ENCODE measurements around the gene PAN2.
"Not testable (repeated sequence)": the region's sequence is repeated elsewhere in the genome, so short reads cannot be mapped to it uniquely, and the experiment has no call there.

Gene PAN2

DNA sequence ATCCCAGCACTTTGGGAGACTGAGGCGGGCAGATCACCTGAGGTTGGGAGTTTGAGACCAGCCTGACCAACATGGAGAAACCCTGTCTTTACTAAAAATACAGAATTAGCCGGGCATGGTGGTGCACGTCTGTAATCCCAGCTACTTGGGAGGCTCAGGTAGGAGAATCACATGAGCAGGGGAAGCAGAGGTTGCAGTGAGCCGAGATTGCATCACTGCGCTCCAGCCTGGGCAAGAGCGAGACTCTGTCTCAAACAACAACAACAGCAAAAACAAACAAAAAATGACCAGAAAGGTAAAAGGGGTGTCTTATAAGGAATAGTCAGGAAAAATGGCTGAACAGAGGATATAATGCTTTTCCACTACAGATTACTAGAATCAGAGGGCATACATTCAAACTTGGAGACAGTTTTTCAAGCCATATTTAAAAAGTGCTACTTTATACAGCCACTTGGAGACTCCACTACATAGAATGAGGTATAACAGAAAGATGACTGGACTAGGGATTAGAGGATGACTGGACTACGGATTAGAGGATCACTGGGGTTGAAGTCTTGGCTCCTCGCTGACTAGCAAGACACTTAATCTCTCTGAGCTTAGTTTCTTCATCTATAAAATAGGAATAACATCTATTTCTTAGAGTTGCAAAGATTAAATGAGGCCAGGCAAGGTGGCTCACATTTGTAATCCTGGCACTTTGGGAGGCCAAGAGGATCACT lies 28.8 kb downstream of the PAN2 start:
- no peak for DNase-seq

DNA sequence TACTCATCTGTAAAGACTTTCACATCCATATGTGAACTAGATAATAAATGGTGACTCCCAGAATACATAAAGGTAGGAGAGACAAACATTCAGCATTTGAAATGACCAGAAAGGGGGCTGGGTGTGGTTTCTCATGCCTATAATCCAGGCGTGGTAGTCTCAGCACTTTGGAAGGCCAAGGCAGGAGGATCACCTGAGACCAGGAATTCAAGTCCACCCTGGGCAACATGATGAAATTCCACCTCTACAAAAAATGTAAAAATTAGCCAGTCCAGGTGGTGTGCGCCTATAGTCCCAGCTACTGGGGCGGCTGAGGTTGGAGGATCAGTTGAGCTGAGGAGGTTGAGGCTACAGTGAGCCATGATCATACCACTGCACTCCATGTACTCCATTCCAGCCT lies 29.5 kb downstream of the PAN2 start:
- DNase-seq = no peak

GRCh38 chr12:56300644-56301464 lies 32.9 kb downstream of the PAN2 start:
- DNase-seq = no peak

DNA sequence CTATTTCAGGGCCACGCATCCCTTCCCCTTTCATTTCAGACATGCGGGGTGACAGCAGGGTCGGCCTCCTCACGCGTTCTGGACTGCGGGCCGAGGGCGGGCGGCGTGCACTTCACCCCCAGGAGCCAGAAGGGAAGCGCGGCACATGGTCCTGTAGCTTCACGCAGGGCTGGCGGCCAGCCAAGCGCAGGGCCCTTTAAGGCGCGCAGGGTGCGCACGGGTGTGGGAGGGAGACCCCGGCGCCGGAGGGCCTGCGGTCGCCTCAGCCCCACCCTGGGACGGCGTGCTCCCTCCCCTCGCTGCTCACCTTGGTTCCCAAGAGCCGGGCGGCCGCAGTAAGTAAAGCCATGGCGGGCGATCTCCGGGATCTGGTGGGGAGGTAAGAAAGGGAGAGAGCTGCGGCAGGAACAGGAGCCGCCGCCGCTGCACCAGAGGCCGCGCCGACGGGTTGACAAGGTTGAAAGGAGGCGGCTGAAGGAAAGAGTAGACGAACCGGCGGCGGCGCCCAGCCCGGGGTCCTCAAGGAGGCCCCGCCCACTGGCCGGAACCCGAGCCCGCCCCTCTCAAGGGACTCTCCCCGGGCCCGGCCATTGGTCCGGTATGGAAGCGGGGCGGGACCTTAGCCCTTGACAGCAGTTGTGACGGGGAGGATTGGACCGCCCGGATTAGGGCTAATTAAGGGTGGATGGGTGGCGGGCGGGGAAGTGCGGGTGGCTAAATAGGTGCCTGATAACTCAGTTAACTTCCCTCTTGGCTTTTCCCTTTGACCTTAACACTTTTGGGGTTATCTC lies 33.8 kb downstream of the PAN2 start, which contains the start of gene CS:
Gene CS, minus strand, starts transcription at position 478 of the 791 bp plus-strand sequence. Its CDS starts 129 bp downstream, at position 349.
- DNase-seq = peak; percentile 91 to 99 (median 97)

DNA sequence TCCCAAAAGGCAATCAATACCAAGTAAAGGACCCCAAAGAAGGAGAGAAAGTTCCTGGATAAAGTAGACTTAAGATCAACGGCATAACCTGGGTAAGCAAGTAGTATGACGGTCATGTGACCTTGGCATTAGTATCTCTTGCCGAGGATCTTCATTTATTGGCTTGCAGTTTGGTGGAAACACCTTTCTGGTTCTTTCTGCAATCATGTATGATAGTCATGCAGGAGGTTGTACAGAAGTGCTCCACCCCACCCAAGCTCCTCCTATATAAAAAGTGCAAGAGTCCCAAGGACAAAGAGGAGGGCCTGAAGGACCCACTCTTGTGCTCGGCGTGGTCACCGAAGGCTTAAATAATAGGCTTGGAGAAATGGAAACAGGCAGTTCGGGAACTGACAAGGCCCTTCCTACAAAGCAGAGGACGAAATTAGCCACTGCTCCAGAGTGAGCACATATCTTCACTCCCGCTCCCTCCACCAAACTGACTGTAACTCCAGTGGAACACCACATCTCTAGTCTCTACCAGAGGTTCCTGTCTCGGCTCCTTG lies 34.4 kb downstream of the PAN2 start:
- peak in 3 of 6 experiments; percentile 16 to 60 (median 38) for DNase-seq

GRCh38 chr12:56298828-56299227 lies 35.0 kb downstream of the PAN2 start:
- DNase-seq = peak in 1 of 6 experiments; percentile 32

- DNase-seq = no peak
Measured at GRCh38 chr12:56297400-56297799, 36.4 kb downstream of the PAN2 start.

- DNase-seq = no peak
Measured at GRCh38 chr12:56296295-56296694, 37.5 kb downstream of the PAN2 start.

GRCh38 chr12:56293795-56294194 lies 40.0 kb downstream of the PAN2 start:
- no peak for DNase-seq

DNA sequence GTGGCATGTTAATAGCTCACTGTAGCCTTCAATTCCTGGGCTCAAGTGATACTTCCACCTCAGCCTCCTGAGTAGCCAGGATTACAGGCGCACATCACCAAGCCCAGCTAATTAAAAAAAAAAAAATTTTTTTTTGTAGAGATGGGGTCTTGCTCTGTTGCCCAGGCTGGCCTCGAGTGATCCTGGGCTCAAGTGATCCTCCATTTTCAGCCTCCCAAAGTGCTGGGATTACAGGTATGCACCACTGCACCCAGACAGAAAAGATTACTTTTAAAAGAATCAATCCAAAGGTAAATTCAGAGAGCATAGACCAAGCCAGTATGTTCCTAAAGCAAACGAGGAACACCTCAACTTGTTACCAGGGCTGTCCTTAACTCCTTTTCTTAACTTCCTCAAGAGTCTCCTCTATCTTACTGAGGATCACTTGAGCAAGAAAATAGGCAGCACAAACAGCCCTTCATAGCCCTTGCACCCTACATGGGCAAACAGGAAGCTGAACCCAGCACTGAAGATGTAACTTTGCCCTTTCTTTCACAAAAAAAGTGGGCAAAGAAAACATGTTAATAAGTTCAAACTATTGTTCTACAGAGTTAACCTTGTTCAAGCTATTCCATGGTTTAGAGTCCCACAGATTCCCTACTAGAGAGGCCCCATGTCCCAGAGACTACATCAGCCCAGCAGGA lies 45.0 kb downstream of the PAN2 start:
- no peak for DNase-seq

DNA sequence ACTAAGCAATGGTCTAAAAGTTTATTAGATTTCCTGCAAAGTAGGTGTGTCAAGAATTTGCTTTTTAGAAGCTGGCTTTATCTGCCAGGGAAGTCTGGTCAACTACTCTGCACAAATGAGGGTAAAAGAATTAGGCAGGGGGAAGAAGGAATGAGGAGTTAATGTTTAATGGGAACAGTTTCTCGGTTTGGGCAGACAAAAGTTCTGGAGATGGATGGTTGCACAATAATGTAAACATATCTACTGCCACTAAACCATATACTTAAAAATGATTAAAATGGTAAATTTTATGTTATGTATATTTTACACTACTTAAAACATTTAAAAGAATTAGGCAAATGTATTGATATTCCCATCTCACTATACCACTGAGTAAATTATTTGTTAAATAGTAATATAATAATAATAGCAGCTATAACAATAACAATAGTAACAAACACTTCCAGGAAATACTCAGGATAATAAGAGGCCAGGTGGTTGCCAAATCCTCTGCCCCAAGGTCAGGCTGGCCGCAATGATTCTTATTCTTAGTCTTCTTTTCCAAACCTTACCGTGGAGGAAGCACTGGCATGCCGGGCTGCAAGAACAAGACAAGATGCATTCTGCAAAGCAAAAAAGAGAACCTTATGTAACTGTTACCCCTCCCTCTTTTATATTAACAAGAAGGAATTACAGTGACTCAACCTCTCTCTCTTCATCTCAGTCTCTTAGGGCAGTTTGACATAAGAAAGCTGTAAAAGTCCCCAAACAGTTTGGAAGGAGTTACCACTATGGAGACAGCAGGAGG lies 47.6 kb downstream of the PAN2 start:
- no peak for DNase-seq

- DNase-seq = not testable (repeated sequence)
Measured at GRCh38 chr12:56284263-56284662, 49.5 kb downstream of the PAN2 start.

DNA sequence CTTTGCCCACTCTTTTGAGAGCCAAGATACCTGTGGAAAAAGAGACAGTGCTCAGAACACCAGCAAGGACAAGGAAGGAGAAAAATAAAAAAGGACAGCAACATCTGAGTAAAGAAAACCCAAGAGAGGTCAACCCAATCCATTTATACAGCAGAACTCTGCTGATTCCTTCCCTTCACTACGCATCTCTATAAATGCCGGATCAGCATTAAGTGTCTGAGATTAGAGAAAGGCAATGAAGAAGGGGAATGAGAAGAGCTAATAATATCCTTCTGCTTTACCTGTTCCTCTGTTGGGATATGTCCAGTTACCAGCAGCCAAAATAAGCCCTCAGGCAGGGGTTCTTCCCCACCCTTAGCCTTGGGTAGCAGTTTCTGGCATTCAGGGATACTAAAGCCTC lies 51.2 kb downstream of the PAN2 start:
- DNase-seq = no peak

DNA sequence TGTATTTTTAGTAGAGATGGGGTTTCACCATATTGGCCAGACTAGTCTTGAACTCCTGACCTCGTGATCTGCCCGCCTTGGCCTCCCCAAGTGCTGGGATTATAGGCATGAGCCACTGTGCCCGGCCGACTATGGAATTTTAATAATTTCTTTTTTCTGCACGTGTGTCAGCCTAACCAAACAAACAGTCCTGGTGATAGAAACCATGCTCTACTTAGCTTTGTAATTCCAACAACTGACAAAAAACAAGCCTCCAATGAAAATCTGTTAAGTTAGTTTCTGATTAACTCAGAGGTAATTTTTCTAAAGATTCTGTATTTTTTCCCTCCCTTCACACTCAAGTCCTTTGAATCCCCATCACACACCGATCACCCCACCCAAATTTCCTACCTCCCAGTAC lies 51.8 kb downstream of the PAN2 start:
- no peak for DNase-seq

- no peak for DNase-seq
Measured at GRCh38 chr12:56280849-56281248, 53.0 kb downstream of the PAN2 start.

DNA sequence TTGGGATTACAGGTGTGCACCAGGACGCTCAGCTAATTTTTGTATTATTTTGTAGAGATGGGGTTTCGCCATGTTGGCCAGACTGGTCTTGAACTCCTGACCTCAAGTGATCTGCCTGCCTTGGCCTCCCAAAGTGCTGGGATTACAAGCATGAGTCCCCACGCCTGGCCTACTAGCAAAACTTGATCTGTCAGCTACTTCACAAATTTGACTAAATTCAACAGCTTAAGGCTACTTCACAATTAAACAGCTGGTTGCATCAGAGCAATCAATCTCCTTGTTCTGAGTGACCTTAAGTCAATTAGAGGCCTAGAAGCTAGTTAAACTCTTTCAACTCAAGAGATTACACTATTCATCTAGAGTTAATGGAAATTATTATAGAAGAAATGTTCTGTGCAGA lies 54.9 kb downstream of the PAN2 start:
- no peak for DNase-seq

DNA sequence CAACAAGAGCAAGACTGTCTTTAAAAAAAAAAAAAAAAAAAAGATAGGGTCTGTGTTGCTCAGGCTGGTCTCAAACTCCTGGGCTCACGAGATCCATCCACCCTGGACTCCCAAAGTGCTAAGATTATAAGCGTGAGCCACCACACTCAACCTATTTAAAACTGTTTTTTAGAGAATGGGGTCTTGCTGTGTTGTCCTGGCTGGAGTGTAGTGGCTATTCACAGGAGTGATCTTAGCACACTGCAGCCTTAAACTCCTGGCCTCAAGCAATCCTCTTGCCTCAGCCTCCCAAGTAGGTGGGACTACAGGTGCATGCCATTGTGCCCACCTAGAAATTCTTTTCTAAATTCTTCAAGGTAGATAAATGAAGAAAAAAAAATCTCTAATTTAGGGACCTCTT lies 59.5 kb downstream of the PAN2 start:
- no peak for DNase-seq

DNA sequence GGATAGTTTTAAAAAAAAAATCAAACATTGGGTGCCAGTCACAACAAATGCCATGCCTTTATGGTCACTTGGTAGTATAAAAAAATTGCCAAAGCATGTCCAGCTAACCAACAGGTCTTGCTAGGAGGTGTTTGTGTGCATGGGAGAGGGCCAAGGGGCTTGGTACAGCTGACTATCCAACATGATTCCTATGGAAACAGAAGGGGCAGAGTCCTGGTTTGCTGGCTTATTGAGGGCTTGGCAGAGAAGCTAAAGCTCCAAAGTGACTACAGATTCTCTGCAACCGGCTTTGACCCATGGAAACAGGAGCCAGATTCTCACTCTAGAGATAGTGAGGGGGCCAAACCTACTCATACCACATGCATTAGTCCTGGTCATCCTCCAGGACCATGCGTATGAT lies 61.3 kb downstream of the PAN2 start:
- not testable (repeated sequence) for DNase-seq

DNA sequence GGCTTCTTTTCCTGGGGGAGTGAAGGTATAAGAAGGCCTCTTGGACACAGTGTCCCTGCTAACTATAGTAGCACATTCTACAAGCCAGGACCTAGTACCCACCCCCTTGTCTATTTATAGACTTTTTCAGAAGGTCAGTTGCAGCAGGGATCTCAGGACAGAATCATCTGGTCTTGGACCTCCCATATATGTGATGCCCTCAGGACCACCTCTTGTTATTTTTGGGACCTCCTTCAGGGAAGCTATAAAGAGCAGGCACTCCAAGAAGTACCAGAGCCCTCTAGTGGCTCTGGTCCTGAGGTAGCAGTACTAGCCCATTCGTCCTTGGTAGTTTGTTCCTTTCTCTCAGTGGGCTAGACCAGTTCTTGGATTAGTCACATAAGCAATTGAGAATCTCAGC lies 62.8 kb downstream of the PAN2 start:
- peak in 1 of 6 experiments; percentile 5 for DNase-seq

DNA sequence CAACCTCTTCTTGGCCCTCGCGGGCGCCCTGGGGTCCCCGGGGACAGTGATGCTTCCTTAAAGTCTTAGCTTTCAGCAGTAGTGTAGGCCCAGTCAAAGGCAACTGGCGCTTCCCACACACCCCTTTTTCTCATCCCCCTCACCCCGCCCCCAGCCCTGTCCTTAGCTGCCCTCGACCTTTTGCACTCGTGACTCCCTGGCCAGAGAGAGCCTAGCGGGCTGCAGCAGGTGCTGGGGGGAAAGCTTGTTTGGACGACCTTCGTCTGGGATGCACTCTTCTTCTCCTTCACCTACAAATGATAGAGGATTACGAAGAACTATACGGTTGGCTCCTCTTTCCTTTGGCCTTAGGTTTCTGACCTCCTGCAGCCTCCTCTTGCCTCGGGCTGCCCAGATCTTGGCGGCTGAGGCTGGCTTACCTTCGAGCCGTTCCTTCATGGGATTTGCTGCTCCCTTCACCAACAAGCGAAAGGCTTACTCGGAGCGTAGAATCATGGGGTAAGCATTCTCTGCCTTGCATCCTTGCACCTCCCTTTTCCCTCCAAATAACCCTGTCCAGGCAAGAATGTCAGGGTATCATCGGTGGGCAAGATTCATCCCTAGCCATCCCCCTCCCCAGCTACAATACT lies 66.2 kb downstream of the PAN2 start:
- DNase-seq = no peak

All from stimulated activated naive CD4-positive, alpha-beta T cell (primary cell).